Posterior cingulate gyrus (tissue), 11 donors: Measurements from ENCODE around the gene KRTAP17-1.
"Not testable (repeated sequence)": the region's sequence is repeated elsewhere in the genome, so short reads cannot be mapped to it uniquely, and the experiment has no call there.

Source experiments
- DNase-seq, 10 donors: peaks; one replicate each; pipeline versions ENCODE4 v3.0.0 to v3.0.0-alpha.2; 2020 to 2021; ENCODE audit warnings: mixed read lengths in 3 of 10
- intact Hi-C: fragments of 100-400 bp; cut with DNase I; formaldehyde crosslinking; loops from one replicate; pipeline ENCODE4 v1.15.1; 2023

KRTAP17-1 gene, protein sequence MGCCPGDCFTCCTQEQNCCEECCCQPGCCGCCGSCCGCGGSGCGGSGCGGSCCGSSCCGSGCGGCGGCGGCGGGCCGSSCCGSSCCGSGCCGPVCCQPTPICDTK

DNA sequence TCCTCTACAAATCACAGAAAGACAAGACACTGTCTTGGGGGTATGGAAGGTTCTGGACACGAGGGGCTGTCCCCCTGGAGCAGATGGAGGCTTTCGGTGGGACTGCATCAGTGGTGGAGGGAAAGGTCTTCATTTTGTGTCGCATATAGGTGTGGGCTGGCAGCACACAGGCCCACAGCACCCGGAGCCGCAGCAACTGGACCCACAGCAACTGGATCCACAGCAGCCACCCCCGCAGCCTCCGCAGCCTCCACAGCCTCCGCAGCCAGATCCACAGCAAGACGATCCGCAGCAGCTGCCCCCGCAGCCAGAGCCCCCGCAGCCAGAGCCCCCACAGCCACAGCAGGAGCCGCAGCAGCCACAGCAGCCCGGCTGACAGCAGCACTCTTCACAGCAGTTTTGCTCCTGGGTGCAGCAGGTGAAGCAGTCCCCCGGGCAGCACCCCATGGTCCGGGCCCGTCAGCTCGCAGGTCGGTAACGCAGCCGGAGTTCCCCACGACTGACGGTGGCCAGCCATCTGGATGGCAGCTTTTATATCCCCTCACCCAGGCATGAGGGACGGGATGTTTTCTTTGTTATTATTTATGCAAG, at the start of gene KRTAP17-1:
Gene KRTAP17-1, minus strand, starts transcription at position 507 of the 591 bp plus-strand sequence. Its CDS starts 60 bp downstream, at position 447.
- DNase-seq, result peak in 1 of 10 donors; percentile 67

DNA sequence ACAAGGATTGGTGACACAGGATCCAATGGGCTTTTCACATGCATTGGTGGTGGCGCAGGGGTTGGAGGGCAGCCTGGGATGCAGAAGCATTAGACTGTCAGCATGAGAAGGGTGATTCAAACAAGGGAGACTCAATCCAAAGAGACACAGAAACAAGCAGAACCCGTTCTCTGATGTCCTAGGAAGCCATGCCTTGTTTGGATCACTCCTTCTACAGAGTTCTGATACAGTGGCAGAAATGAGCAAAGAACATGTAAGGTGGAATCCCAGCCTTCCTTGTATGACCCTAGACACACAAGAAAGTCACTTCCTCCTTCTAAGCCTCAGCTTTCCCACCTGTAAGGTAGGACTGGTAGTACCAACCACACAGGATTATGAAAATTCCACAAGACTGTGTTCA, 48.4 kb upstream of the KRTAP17-1 start:
- intact Hi-C loops, result no loop called here
- DNase-seq, result no peak

More for the DNA sequence above, at the start of gene KRTAP17-1:
- intact Hi-C loops, result no loop called here

DNA sequence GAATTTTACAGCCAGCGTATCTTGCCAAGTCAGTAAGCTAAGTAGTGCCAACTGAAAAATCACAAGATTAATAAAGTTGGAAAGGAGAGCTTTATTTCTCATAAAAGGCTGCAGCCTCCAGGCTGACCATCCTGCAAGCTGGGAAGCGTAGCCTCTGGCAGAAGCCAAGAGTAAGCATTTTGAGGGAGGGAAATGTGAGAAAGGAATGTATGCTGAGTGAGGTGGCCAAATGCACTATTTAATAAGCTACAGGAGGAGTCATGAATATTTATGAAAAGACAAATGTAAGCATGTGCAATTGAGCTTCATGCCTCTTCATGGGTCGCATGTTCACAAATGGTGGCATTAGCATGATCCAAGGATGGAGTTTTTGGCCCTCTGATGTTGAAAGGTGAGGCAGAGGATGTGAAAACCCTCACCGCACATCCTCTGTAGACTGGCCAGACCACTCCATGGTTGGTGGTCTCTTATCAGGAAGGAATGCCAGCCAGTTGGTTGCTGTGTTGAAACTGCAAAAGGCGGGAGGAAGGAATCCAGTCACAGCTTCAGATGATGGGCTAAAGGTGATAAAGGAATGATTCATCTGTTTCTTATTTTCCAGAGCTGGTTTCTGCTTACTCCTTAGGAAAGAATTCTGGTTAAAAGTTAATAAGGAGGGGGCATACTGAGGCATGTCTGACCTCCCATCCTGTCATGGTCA, 44.9 kb upstream of the KRTAP17-1 start:
- DNase-seq, result no peak
- intact Hi-C loops, result no loop called here

DNA sequence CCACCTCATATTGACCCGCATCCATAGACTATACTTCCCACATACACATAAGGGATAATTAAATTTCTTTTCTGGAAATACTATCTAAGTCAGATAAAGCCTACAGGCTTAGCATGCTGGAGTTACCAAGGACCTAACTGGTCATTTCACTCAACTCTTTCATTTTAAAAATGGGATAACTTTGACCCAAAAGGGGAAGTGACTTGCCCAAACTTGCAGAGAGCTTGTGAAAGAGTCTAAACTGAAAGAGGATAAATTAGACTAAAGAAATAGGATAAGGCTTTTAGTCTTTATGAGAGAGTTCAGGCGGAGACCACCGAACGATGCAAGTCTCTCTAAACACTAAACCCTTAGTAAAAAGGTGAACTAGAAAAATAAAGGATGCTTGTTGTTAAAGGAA, 39.0 kb upstream of the KRTAP17-1 start:
- intact Hi-C loops, result no loop called here
- DNase-seq, result no peak

DNA sequence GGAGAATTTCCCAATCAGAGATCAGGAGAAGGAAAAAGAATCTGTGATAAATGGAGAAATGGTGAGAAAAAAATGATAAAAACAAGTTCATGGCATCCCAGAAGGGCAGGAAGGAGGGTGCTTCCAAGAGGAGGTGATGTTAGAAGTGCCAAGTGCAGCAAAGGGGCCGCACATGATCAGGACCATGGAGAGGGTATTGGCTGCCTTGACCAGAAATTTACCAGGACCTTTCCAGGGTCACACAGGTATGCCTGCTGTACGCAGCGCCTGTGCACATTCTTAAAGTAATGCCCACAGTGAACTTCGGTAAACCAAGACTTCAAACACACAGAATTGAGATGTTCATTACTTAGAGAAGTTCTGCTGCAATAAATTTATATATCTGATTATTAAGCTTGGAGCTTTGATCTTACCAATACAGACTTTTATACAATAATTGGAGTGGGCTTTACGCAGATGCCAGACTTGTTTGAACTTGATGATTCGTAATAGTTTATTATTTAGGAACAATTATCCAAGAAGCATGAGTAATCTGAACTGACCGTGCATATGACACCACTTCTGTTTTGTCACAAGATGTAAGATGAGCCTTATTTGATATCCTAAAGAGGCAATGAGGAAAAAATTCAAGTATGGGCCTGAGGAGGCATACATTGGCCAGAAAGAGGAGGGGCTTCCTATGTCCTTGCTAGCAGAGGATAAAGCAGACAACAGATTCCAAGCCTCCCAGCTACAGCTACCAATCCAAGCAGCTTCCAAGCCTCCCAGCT, 37.3 kb upstream of the KRTAP17-1 start:
- intact Hi-C loops, result no loop called here
- DNase-seq, result no peak

DNA sequence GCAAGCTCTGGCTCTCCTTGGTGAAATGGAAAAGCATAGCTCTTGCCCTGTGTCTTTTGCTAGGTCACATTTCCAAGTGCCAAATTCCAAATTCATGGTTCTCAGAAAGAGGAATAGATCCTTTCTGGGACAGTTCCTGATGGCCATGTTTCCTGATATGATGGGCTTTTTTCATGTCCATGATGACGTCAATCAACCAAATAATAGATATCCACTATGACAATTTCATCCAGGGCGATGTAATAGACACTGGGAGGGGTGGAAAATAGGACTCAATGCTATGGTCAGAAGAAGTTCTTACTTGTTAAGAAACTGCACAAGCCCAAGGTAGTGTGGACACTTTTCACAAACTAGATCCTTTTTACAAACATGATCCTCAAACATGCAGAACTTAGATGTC, 35.7 kb upstream of the KRTAP17-1 start:
- intact Hi-C loops, result no loop called here
- no peak for DNase-seq

DNA sequence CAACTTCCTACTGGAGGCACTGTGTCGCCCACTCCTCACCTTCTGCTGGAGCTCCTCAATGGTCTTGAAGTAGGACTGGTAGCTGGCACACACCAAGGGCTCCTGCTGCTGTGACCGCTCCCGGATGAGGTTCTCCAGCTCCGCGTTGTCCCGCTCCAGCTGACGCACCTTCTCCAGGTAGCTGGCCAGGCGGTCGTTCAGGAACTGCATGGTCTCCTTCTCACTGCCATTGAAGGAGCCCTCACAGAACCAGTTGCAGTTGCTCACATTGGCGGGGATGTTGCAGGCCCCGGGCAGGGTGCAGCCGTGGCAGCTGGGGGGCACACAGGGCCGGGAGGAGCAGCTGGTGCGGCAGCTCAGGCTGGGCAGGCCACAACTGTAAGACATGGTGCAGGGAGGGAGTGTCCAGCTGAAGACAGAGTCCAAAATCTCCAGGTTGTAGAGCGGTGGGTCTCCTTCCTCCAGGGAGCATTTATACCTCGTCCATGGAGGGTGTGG, 34.9 kb upstream of the KRTAP17-1 start, which contains the start of gene KRT33A:
Gene KRT33A, minus strand, starts transcription at position 448 of the 498 bp plus-strand sequence. Its CDS starts 61 bp downstream, at position 387.
- DNase-seq, result peak in 2 of 10 donors; percentile 37 to 59
- intact Hi-C loops, result not testable (repeated sequence)

DNA sequence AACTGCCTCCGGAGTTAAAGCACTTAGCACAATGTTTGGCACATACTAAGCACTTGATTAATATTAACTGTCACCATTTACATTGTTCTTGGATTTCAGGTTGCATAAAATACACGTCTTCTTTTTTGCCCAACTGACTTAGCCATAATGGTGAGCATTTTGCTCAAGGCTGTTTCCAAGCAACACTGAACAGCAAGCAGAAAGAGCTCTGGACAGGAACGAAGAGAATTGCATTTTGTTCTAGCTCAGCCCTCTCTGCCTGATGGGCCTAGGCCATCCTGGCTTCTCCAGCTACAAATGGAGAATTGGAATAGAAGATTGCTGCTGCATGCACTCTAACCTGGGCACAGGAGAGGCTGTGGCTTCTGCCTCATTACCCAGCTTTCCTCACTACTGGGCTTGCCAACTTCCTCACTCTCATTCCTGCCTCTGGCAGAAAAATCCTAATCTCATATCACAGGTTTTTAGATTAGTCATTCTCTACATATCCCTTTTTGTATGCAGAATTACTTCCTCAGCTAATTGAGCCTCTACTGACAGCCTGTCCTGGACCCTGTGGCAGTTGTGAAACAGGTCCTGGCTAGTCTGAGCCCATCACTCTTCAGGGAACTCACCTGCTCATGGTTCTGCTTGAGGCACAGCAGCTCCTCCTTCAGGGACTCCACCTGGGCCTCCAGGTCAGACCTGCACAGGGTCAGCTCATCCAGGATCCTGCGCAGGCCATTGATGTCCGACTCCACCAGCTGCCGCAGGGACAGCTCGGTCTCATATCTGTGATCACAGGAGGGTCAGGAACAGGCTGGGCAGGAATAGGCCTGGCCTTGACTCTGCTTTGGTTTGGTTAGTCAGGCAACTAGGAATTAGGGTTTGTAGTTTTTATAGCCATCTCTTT, 32.6 kb upstream of the KRTAP17-1 start:
- intact Hi-C loops, result no loop called here
- peak in 2 of 10 donors; percentile 27 to 42 for DNase-seq

DNA sequence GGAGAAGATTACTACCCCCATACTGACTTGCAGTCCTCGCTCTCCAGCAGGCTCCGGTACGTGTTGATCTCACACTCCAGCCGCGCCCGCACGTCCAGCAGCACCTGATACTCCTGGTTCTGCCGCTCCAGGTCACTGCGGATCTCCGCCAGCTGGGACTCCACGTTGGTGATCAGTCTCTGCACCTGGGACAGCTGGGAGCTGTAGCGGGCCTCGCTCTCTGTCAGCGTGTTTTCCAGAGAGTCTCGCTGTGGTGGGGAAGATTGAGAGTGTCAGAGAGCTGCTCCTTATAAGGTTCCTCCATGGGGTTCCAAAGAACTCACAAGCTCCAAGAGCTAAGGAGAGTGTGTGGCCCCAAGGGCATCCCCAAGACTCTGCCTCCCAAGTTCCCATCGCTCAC, 30.9 kb upstream of the KRTAP17-1 start:
- DNase-seq, result peak in 1 of 10 donors; percentile 59
- intact Hi-C loops, result not testable (repeated sequence)

DNA sequence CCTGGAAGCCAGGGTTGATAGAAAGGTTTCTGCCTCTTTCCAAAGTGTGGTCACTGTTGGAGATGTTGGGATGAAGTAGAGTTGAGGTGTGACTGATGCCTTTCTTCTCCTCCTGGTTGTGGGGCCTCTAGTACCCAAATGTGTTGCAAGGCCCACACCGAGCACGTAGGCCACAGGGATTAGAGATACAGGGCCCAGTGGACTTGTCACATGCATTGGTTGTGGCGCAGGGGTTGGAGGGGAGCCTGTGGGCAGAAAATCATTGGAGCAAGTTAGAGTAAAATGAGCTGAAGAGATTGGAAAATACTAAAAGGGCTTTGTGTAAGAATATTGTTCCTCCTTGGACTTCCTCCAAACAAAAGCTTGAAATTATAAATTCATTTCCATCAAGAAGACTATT, 30.5 kb upstream of the KRTAP17-1 start:
- intact Hi-C loops, result no loop called here
- peak in 1 of 10 donors; percentile 50 for DNase-seq

DNA sequence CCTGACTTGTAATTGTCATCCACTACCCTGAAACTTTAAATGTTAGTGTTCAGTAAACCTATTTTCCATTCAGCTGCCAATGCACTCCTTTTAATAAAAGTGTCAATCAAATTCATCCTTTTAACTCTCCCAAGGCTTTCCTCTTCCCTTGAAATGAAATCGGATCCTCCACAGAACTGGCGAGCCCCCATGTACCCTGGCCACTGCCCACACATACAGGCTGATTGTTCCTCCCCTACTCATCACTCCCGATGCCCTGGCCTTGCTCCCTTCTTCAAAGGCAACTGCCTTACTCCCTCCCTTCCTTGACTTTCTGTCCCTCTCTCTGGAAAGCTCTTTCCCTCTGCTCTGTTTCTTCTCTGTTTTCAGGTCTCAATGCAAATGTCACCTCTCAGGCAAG, 27.5 kb upstream of the KRTAP17-1 start:
- intact Hi-C loops, result no loop called here
- no peak for DNase-seq

DNA sequence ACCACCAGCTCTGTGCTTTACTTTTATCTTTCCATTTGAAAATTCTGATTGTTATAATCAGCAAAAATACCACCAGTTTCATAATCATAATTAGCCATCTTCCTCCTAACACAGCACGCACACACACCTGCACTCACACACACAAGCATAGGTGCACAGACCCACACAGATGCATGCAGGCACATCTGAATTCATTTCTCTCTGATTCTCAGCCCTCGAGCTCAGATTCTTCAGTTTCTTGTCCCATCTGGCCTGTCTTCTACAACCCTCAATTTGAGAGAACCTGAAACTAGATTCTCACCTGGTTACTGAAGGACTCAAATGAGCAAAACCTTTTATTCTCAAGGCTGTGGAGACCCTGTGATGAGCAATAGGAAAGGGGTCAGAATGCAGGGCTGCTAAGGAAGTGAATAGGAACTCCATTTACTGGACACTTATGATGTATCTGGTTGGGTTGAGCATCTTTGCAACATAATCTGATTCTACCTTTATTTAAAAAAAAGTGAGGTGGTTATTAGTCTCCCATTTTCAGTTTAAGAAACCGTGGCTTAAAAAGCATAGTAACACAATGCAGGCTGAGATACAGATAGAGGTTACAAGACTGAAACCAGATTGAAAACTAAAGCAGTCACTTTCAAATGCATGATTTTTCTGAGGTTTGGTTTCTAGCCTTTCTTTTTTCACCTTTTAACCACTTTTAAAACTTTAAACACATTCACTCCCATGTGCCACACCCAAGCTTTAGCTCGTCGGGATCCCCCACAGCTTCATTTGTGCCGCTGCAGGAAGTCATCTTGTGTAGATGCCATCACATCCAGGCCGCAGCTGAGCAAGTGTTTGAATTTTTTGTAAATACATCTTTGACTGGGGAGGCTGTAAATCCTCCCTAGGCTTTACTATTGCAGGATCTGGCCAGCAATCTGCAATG, 25.7 kb upstream of the KRTAP17-1 start:
- intact Hi-C loops, result no loop called here
- no peak for DNase-seq

DNA sequence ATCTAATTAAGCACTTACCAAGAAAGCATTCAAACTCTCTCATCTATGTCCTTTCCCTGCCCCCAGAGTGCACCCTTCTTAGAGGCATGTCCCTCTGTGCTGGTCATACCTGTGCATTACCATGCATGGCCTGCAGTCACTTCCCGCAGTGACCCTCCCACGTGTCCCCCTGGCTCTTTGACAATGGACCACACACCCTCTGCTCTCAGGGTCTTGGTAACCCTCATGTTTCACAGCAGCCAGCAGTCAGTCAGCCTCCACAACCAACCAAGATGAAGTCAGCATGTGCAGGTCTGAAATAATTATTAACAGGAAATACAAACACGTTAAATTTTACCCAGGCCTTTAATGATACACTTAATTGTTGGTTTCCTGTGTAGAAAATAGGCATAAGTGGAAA, 25.0 kb upstream of the KRTAP17-1 start:
- no peak for DNase-seq
- intact Hi-C loops, result no loop called here

DNA sequence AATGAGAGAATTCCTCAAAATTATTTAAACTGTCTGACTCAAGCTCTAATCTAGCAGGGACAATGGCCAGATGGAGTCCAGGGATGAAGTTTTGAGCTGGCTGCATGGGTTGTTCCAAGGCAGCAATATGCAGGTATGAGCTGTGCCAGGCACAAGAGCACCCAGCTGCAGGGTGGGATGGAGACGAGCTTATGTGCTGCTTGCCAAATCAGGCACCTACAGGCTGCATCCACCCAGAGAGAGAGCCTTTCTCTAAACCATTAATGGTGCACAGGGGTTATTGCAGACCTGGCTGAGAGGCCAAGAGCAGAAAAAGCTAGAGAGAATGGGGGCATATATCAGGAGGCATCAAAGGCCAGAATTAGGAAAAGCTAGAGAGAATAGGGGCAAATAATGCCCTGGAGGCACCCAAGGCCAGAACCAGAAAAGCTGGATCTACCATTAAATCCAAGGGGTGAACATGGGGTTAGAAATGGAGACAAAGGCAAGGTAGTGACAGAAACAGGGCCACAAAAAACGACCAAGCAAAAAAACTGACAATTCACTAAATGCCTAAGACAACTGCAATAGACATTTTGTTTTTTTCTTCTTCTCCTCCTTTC, 24.2 kb upstream of the KRTAP17-1 start:
- intact Hi-C loops, result no loop called here
- no peak for DNase-seq

DNA sequence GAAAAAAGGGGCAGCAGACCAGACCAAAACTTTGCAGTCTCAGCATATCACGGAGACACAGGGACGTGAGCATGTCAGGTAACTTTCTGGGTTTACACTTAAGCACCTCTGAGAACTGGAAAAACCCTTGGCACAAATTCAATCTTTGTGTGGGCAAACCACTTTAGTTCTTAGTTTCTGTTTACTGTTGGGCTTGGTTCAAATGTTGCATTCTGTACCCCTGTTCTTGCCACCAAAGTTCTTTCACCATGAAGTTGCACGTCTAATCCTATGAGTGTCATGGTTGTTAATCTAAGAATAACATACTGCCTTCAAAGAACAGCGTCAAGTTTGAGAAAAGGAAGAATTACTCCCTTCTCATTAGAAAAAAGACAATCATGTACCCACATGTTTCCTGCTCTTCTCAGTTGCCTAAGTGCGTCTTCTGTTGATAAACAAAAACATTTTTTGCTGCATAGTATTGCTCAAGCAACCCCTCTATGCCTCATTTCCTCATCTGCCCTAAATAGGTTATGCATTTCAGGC, 23.5 kb upstream of the KRTAP17-1 start:
- no peak for DNase-seq
- intact Hi-C loops, result no loop called here

DNA sequence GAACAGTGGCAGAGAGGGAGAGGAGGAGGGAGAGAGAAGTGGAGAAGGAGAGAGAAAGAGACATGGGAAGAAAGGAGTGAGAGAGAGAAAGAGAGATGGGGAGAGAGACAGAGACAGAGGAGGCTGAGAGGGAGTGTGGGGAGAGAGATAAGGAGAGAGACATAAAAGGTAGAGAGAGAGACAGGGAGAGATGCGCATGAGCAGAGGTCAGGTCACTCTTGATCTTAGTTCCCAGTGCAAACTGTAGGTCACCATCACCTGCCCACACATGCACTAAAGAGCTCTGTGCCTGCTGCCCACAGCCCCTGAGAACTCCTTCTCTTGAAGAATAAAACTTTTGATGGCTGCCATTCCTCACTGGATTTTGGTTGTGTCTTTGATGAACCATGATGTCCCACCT, 20.2 kb upstream of the KRTAP17-1 start:
- intact Hi-C loops, result no loop called here
- DNase-seq, result no peak

DNA sequence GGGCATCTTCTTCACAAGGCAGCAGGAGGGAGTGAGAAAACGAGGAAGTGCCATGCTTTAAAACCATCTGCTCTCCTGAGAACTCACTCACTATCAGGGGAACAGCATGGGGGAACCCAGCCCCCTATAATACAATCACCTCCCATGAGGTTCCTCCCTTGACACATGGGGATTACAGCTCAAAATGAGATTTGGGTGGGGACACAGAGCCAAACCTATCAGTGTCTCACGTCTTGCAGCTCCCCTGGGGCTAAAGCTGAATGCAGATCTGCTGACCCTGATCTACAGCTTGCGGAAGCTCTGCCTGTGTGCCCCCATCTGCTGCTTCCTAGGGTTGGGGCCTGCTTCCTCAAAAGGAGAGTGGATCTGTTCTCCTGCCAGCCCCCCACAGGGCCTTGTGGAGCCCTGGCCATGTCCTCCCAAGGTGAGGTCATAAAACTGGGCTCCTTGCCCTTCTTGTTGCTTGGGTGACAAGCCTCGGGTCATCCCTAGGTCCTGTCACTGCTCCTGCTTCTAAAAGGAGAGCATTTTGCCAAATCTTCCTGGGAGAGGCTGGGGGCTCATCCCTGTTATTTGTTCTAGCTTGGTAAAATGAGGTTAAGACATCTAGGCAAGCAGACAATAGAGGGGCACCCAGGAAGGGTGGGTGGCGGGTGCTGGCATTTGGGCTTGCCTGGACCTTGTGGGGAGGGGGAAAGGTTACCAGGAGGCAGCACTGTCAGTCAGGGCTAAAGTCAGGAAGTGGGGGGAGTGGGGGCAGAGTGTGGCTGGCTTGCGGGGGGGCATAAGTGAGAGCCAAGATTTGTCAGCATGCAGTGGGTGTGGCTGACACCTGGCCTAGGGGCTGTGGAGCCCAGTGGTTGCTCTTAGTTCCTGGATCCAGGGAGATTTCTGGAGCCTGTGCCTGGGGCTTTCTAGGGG, 19.1 kb upstream of the KRTAP17-1 start:
- intact Hi-C loops, result no loop called here
- DNase-seq, result no peak
